Activated CD4-positive, CD25-positive, alpha-beta regulatory T cell (primary cell): ENCODE results near the gene TNFAIP8.
"Not testable (repeated sequence)": the region's sequence is repeated elsewhere in the genome, so short reads cannot be mapped to it uniquely, and the experiment has no call there.

ENCODE experiments used
- DNase-seq, 4 experiments: peaks; one replicate each; lab custom pipeline; 2025; lab: John Stamatoyannopoulos, UW

TNFAIP8 gene

GRCh38 chr5:119418606-119419100, 62.8 kb downstream of the TNFAIP8 start:
- no peak for DNase-seq

GRCh38 chr5:119420169-119420568, 64.3 kb downstream of the TNFAIP8 start:
- no peak for DNase-seq

GRCh38 chr5:119426057-119426456, 70.2 kb downstream of the TNFAIP8 start:
- no peak for DNase-seq

- no peak for DNase-seq
Observed at GRCh38 chr5:119427060-119427459, 71.2 kb downstream of the TNFAIP8 start.

GRCh38 chr5:119427596-119427995, 71.8 kb downstream of the TNFAIP8 start:
- not testable (repeated sequence) for DNase-seq

- DNase-seq = not testable (repeated sequence)
Observed at GRCh38 chr5:119428166-119428565, 72.3 kb downstream of the TNFAIP8 start.

- DNase-seq = not testable (repeated sequence)
Observed at GRCh38 chr5:119428574-119428973, 72.8 kb downstream of the TNFAIP8 start.

- not testable (repeated sequence) for DNase-seq
Observed at GRCh38 chr5:119432674-119433237, 76.9 kb downstream of the TNFAIP8 start.

- peak; percentile 25 to 41 (median 38) for DNase-seq
Observed at GRCh38 chr5:119435436-119436132, 79.8 kb downstream of the TNFAIP8 start.

- DNase-seq = not testable (repeated sequence)
Observed at GRCh38 chr5:119437785-119438586, 82.2 kb downstream of the TNFAIP8 start.

GRCh38 chr5:119438587-119438917, 82.7 kb downstream of the TNFAIP8 start:
- DNase-seq = not testable (repeated sequence)

- DNase-seq = no peak
Observed at GRCh38 chr5:119439140-119439631, 83.4 kb downstream of the TNFAIP8 start.

GRCh38 chr5:119439632-119440031, 83.8 kb downstream of the TNFAIP8 start:
- DNase-seq = not testable (repeated sequence)

GRCh38 chr5:119444643-119445042, 88.8 kb downstream of the TNFAIP8 start:
- not testable (repeated sequence) for DNase-seq

GRCh38 chr5:119445544-119445943, 89.7 kb downstream of the TNFAIP8 start:
- DNase-seq = no peak
